GM21526 (cell line): ENCODE measurements around the gene CHST15.
"Not testable (repeated sequence)": the region's sequence is repeated elsewhere in the genome, so short reads cannot be mapped to it uniquely, and the experiment has no call there.

Experiments
- ATAC-seq: cut with Tn5 transposase; IDR thresholded peaks from one replicate; pipeline ENCODE4 v1.9.1; 2021; ENCODE audit warnings: moderate library complexity; ENCODE audit not compliant: unreplicated experiment, low FRiP score

CHST15 gene

DNA sequence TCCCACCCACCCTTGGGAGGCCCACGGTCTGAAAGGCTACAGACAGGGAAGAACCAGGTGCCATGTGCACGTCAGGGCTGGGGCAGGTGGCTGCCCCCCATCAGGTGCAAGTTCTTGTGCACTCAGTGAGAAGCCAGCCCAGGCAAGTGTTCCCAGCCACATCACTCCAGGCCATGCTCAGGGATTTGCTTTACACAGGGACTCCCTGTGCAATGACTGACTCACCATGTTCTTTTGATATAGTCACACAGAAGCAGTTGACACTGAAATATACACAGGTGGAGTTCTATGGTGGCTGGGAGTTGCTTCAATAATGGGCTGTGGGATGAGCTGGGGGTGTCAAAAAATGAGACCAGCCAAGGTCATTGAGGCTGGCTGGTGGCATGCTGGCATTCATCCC lies 8.0 kb upstream of the CHST15 start:
- no peak for ATAC-seq

DNA sequence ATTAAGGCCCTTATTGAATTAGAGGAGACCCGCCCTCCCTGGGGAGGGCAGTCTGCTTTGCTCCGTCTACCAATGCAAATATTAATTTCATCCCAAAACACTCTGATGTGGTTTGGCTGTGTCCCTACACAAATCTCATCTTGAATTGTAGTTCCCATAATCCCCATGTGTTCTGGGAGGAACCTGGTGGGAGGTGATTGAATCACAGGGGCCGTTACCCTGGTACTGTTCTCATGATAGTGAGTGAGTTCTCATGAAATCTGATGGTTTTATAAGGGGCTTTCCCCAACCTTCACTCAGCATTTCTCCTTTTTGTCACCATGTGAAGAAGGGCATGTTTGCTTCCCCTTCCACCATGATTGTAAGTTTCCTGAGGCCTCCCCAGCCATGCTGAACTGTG lies 7.3 kb upstream of the CHST15 start:
- not testable (repeated sequence) for ATAC-seq

DNA sequence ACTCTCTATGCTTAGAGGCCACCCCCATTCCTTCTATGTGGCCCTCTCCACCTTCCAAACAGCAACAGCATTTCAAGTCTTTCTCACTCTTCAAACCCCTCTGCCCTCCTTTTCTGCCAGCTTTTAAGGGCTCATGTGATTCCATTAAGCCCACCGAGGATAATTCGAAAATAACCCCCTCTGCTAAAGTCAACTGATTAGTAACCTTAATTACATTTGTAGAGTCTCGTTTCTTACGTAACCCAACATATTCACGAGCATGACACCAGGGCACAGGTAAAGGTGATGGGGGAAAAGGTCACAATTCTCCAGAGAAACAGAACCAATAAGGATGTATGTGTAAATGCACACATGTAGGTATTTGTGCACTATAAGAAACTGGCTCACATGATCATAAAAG lies 6.7 kb upstream of the CHST15 start:
- no peak for ATAC-seq

DNA sequence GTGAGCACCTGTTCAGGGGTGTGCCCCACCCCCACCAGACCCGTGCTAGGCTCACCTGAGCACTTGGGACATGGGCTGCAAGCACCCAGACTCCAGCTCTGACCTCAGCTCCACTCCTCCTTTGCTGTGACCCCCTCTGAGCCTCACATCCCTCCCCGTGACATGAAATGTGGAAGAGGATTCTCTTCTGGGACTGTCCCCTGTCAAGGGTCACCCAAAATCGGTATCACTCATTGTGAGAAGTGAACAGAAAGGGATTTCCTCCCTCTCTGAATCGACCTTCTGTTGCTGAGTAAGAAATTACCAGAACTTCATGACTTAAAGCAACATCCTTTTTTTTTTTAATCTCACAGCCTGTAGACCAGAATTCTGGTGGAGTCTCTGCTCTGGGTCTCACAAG lies 6.2 kb upstream of the CHST15 start:
- ATAC-seq, result no peak

DNA sequence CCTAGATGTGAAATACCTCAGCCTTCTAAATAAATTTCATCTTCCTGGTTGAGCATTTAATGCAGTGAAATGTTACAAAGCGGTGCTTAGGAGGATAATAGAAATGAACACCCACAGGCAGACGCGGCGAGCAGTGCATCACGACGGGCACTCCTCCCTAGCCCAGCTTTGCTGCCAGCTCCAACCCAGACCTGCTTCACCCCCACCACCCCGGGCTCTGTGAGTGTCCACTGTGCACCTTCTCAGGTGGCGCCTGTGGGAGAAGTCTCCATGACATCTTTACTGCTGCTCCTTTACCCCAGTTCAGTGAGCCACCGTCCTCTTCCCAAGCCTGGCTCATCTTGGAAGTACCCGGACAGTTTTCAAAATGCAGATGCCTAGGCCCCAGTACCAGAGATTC lies 5.2 kb upstream of the CHST15 start:
- ATAC-seq, result no peak

DNA sequence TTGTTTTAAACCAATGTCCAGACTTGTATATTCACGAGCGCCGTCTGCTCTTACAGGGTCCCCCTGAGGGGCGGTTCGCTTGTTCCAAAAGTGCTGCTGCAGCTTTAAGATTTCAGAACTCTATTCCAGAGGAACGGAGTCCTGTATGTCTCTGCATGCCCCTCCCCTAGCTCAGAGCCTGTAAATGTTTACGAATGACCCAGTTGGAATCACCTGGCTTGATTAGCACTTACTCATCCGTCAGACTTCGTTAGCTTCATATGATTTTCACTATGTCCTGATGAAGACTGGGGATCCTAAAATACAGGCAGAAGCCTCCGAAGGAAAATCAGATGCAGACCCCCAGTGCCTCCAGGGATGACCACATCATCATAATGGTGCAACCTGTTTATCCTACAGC lies 4.5 kb upstream of the CHST15 start:
- no peak for ATAC-seq

DNA sequence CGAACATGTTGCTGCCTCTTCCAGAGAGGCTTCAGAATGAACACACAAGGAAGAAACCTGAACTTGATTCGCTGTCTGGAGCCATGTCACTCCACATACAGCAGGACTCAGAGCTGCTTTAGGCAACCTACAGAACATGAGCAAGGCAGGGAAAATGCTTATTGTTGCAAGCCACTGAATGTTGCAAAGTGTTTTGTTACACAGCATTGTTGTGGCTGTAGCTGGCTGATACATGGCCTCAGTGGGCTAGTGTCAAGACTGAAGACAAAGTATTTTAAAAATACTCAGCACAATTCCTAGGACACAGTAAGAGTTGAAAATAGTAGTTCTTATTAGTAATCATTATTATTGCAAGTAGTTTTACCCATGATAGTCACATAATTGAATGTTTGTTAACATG lies 3.1 kb upstream of the CHST15 start:
- ATAC-seq, result no peak

DNA sequence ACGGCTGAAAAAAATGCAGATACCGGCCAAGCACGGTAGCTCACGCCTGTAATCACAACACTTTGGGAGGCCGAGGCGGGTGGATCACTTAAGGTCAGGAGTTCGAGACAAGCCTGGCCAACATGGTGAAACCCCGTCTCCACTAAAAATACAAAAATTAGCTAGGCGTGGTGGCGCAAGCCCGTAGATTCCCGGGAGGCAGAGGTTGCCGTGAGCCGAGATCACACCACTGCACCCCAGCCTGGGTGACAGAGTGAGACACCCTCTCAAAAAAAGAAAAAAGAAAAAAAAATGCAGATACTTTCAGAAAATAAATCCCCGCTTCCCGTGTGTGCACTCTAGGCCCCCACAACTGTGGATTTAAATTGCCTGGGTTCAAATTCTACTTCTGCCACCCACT lies 2.4 kb upstream of the CHST15 start:
- not testable (repeated sequence) for ATAC-seq

DNA sequence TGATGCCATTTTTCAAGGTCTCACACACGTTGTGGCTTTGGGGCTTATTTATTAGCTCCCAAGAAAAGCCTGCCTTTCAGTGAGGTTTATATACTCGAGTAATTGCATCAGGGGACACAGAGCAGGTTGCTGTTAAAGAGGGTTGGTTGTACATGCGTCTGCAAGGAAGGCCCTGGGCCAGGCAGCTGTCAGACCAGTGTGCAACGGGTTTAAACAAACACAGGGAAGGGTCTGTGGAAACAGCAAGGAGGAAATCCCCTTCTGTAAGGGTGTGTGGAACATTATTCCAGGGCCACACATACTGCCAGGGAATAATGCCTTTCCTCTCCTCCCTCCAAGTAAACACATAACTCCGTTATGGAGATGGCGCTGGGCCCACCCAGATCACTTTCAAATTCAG lies 1.7 kb upstream of the CHST15 start:
- no peak for ATAC-seq

DNA sequence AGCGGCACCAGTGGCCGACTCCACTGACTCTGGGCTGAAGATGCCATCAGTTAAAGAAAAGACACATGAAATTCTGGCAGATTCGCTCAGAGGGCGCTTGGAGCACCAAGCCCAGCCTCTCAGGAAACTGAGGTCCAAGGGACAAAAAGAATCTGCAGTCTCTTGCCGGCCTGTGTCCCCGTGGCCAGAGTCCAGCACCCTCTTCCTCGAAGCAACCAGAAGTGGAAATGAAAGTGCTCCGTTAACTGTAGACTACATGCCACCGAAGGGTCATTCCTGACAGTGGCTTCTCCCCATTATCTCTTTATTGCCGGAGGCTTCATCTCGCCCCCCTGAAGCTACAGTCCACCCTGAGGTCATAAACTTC lies 1.0 kb upstream of the CHST15 start:
- ATAC-seq, result no peak

DNA sequence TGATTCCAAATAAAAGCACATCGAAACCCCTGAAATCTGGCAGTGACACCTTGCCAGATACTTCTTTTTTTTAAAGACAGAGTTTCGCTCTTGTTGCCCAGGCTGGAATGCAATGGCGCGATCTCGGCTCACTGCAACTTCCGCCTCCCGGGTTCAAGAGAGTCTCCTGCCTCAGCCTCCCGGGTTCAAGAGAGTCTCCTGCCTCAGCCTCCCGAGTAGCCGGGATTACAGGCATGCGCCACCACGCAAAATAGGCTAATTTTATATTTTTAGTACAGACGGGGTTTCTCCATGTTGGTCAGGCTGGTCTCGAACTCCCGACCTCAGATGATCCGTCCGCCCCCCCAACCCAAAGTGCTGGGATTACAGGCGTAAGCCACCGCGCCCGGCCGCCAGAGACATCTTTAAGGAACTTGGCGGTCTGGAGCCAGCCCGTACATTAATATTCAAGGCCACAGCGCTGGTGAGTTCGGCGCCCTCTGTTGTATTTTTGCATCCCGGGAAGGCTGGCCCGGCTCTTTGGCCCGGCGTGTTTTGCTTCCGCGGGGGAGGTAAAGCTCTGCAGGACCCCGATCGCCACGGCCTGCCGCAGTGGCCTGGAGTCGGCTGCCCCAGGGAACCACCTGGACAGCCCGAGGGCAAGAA lies 498 bp upstream of the CHST15 start:
- ATAC-seq, result not testable (repeated sequence)

DNA sequence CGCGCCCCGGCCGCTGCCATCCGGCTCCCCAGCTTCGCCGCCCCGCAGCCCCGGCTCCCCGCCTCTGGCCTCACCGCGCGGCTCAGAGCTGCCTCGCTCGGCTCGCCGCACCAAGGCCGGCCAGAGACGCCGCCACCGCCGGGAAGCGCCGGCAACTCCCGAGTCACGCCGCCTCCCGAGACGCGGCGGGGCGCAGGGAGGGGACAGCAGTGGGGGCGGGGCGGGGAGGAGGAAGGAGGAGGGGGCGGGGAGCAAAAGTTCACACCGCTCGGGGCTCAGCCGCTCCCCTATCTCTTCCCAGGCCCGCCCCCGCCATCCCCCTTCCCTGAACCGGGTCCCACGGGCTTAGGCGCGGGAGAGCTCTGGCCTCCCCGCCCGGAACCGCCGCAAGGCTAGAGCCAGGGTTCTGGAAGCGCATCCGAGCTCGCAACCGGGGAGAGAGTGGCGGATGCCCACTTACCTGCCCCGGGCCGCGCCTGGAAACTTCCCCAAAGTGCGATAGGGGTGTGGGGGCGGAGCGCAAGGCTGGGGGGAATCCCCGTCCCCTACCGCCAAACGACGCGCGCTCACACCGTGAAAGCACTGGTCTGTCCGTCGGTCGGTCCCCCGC lies 1.0 kb downstream of the CHST15 start:
- peak; percentile 43 for ATAC-seq

DNA sequence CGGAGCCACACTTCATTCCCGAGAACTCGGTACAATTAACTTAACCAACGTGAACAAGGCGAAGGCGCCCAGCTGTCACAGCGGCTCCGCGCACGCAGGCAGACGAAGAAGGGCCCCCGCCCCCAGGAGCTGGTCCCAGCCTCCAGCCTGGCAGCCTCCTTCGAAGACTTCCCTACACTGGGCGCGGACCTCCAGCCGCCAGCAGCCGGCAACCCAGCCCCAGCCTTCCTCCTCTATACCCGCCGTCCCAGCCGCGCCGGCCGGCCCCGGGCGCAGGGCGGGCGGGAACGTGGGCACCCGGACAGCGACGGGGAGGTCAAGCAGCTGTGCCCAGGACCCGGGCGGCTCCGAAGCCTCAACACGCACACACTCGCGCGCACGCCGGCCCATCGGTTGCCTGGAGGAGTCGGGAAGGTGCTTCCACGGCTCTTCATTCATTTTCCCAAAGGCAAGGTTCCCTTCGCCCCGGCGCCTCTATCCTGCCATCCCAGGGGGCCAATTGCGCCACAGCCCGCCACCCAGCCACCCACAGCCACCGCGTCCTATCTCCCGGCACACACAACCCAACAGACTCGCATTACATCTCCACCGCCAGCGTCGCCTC lies 1.6 kb downstream of the CHST15 start:
- no peak for ATAC-seq

DNA sequence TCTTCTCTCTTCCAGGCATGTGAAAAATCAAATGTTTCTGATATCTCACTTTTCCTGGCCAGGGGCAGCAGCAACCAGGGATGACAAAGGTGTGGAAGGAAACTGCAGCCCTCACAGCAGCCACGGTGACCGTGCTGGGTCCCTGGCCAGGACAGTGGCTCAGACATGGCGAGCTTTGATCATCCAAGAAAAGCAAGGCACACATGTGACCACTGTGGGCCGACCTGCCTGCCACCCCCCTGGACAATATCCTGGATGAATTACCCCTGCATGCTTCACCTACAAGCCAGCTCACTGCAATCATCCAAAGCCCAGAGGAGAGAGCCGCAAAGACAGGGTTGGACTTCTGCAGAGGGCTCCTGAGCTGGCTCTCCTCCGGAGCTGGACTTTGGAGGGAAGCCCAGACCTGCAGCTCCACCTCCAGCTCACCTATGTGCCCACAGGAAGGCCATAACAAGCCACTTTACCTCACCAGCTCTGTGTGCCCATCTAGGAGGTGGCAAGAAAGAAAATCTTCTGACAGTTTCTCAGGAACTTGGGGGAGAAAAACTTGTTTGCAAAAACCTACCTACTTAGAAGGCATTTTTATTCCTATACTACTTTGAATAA lies 2.7 kb downstream of the CHST15 start:
- no peak for ATAC-seq

DNA sequence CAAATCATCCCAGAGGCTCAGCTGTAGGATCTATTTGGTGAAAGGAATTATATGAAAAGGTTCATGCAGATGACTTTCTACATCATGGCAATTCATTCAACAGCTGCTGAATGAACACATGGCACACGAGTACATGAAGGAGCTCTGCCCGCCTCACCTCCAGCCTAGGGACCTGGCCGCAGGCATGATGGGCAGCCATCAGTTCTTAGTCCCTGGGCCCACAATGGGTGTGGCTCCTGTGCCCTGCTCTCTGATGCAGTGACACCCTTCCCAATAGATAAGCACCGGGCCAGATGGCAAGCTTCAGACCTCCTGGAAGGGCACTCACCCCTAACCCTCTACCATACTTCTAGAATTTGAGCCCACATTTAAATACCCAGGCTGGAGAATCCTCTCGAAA lies 3.5 kb downstream of the CHST15 start:
- no peak for ATAC-seq

DNA sequence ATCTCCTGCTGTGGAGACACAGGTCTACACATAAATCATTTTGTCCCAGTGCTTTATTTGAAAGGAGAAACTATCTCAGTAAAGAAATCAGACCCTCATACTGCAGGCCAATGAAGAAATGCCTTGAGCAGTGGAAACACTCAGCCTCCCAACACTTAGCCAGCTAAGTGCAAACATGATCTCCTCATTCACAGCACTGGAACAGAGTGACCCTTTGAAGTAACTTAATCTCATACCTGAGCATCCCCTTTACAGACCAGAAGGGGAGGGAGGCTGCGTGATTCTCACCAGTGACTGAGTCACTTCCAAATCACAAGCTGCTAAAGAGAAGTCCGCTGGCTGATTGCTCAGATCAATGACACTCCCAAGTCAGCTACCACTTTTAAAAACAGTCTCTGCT lies 4.5 kb downstream of the CHST15 start:
- ATAC-seq, result no peak

DNA sequence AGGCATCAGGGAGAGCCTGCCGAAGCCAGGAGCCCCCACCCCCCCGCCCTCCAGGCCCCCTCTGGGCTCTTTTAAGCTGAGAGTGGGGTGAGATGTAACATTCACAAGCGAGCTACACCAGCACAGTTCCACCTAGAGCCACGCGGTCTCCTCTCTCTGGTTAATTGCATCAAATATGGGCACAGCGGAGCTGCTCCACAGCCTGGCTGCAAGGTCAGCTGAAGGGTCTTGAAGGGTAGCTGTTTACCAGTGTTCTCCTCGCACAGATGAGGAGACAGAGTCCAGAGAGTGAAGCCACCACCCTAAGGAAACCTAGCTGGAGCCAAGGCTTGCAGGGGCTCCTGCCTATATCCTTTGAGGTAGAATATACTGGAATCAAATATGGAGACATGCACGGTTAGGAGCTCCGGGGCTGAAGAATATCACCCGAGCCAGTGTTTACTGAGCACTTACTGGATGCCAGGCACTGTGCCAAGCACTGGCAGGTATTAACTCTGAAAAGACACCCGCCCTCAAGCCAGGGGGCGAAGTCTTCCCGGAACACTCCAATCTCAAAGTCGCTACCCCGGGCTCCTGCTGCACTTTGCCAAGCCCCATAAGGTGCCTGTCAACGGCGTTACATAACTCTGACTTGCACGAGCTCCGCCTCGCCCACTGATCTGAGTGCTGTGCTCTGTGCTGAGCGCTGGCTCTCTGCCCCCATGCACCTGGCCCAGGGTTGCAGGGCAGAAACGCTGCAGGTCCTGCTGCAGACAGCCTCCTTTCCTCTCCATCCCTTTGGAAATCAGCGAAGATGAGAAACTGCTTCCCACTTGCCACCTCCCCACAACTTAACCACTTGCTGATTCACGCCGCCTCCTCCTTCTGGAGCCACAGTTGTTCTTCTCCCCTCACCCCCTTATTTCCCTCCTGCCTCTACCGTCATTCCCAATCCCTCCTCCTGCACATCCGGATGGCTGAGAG lies 5.4 kb downstream of the CHST15 start:
- ATAC-seq, result no peak

DNA sequence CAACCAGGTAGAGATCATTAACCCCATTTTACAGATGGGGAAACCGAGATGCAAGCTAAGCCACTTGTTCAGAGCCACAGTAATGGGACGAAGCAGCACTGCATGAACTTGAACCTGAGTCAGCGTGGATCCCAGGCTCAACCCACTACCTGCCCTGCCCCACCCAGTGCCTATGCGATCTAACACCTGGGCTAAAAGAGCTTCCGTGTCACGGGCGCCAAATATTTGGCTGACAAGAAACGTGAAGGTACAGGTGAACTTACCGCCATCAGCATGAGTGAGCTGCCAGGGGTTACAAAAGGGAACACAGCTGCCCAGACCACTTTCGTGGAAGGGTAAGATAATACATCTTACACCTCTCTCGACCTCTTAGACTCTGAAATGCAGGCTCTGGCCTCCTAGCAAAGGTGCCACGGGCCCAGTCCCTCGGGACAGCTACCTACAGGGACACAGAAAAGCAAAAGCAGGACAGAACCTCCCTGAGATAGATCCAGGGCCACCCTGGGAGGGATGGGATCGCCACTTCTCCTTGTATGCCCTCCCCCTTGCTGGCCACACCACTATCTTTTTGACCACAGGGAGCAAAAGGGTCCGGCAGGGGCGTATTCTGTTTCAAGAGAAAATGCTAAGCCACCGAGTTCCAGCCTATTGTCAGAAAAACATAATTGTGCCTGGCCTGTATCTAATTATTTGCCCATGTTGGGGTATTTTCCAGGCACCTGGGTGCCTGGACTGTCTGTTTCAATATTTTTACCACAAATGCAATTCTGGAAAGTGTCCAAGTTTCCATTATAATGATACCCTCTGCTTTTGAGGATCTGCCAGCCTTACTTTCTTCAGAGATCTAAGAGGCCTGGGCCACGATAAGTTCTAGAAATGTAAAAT lies 6.4 kb downstream of the CHST15 start:
- no peak for ATAC-seq

DNA sequence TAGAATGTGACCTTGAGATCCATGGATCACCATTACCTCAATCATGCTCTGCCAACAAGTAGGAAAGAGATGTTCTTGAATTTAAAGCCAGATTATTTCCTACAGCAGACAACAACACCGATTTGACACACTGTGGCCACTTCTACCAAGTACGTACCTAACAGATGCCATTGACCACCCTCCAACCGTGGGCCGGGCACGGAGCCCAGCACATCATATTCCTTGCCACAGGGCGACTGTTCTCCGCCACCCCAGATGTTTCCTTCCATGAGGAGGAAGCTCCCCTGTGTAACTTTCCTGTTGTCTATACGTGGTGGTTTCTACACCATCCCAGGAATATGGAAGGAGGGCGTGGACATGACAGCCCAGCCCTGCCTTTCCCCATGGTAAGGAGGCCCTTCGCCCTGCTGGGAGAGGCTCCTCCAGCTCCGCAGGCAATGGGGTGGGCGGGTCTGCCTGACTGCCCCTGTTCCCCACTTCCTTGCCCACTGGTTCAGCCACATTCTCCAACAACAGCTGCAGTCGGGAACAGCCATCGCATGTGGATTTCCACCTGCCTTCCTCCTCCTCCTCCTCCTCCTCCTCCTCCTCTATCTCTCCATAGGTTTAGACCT lies 7.2 kb downstream of the CHST15 start:
- ATAC-seq, result no peak
